GM19239 (cell line): ENCODE results near the gene RIT1.
"Not testable (repeated sequence)": the region's sequence is repeated elsewhere in the genome, so short reads cannot be mapped to it uniquely, and the experiment has no call there.

Experiments
- DNase-seq: peaks from one replicate; pipeline ENCODE4 v3.0.0; 2011; ENCODE audit warnings: low spot score; ENCODE audit not compliant: insufficient read length
- FAIRE-seq: peaks from 2 replicates; lab custom pipeline; 2011; peaks lifted over from hg19 to GRCh38; lab: Jason Lieb, UNC

Gene RIT1

GRCh38 chr1:155934097-155934935 lies 23.2 kb upstream of the RIT1 start, which contains the start of gene KHDC4:
Gene KHDC4 (minus strand): TSS chr1:155934413. CDS start chr1:155934373, 40 bp downstream.
- FAIRE-seq, result peak; percentile 100
- peak; percentile 83 for DNase-seq

GRCh38 chr1:155933591-155934096 lies 22.5 kb upstream of the RIT1 start:
- DNase-seq (no peak), FAIRE-seq (no peak)

- DNase-seq (no peak), FAIRE-seq (no peak)
These were observed 21.3 kb upstream of the RIT1 start for GRCh38 chr1:155932487-155932886.

GRCh38 chr1:155932081-155932480 lies 20.9 kb upstream of the RIT1 start:
- DNase-seq (no peak), FAIRE-seq (no peak)

- DNase-seq (no peak), FAIRE-seq (no peak)
These were observed 20.3 kb upstream of the RIT1 start for GRCh38 chr1:155931332-155932038.

- not testable (repeated sequence) for DNase-seq, FAIRE-seq
These were observed 19.6 kb upstream of the RIT1 start for GRCh38 chr1:155930725-155931124.

- FAIRE-seq, result no peak
- DNase-seq, result no peak
These were observed 17.9 kb upstream of the RIT1 start for GRCh38 chr1:155929057-155929456.

- no peak for DNase-seq
- no peak for FAIRE-seq
These were observed 14.4 kb upstream of the RIT1 start for GRCh38 chr1:155925506-155925905.

GRCh38 chr1:155920717-155921116 lies 9.6 kb upstream of the RIT1 start:
- FAIRE-seq (no peak), DNase-seq (no peak)

- FAIRE-seq (no peak), DNase-seq (no peak)
These were observed 8.7 kb upstream of the RIT1 start for GRCh38 chr1:155919801-155920200.

- no peak for DNase-seq
- no peak for FAIRE-seq
These were observed 7.5 kb upstream of the RIT1 start for GRCh38 chr1:155918660-155919059.

- FAIRE-seq, result no peak
- no peak for DNase-seq
These were observed 3.0 kb upstream of the RIT1 start for GRCh38 chr1:155913969-155914757.

GRCh38 chr1:155912056-155912536 lies 947 bp upstream of the RIT1 start:
- FAIRE-seq (no peak), DNase-seq (no peak)

- peak; percentile 45 for FAIRE-seq
- no peak for DNase-seq
These were observed 478 bp downstream of the RIT1 start for GRCh38 chr1:155910621-155911121.

- no peak for DNase-seq
- no peak for FAIRE-seq
These were observed 1.3 kb downstream of the RIT1 start for GRCh38 chr1:155909894-155910293.

- FAIRE-seq (no peak), DNase-seq (no peak)
These were observed 6.9 kb downstream of the RIT1 start for GRCh38 chr1:155904261-155904660.

GRCh38 chr1:155900161-155900560 lies 11.0 kb downstream of the RIT1 start:
- no peak for FAIRE-seq
- DNase-seq, result no peak

GRCh38 chr1:155899683-155900082 lies 11.5 kb downstream of the RIT1 start:
- FAIRE-seq (no peak), DNase-seq (no peak)

- DNase-seq (no peak), FAIRE-seq (no peak)
These were observed 12.3 kb downstream of the RIT1 start for GRCh38 chr1:155898888-155899287.

GRCh38 chr1:155897746-155898145 lies 13.4 kb downstream of the RIT1 start:
- FAIRE-seq, result no peak

More at GRCh38 chr1:155897746-155898145, 13.4 kb downstream of the RIT1 start:
- DNase-seq, result no peak
